HG03039 (cell line): ENCODE data around the gene ZNF324.
"Not testable (repeated sequence)": the region's sequence is repeated elsewhere in the genome, so short reads cannot be mapped to it uniquely, and the experiment has no call there.

Source experiments
- ATAC-seq: cut with Tn5 transposase; IDR thresholded peaks from one replicate; pipeline ENCODE4 v1.9.1; 2021; ENCODE audit warnings: mild to moderate bottlenecking, moderate library complexity; ENCODE audit not compliant: unreplicated experiment

ZNF324 gene

DNA sequence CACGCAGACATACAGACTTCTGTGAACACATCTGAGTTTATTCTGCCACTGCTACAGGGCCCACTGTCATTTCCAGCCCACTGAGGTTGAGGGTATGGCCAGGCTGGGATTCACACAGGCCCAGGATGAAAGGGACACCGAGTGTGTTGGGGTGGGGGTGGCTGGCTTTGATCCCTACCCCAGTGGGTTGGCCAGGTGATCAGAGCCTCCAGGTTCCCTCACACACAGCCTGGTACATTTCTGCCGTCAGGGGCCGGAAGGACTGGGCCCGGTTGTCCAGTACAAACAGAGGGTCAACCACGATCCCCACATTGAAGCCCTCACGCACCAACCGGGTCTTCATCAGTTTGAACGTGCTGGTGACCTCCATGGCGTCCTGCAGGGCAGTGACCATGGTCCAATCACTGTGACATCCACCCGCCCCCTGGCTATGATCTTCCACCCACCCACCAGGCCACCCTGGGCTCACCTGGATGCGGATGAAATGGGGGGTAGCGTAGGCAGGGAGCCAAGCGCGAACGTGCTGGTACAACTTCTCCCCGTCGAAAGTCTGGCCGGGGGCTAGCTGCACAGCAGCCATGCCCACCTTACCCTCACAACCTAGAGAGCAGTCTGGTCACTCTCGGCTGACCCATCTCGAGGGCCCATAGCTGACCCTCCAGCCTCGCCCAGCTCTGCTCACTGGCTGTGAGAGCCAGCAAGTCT lies 31.6 kb downstream of the ZNF324 start:
- ATAC-seq: peak; percentile 6

DNA sequence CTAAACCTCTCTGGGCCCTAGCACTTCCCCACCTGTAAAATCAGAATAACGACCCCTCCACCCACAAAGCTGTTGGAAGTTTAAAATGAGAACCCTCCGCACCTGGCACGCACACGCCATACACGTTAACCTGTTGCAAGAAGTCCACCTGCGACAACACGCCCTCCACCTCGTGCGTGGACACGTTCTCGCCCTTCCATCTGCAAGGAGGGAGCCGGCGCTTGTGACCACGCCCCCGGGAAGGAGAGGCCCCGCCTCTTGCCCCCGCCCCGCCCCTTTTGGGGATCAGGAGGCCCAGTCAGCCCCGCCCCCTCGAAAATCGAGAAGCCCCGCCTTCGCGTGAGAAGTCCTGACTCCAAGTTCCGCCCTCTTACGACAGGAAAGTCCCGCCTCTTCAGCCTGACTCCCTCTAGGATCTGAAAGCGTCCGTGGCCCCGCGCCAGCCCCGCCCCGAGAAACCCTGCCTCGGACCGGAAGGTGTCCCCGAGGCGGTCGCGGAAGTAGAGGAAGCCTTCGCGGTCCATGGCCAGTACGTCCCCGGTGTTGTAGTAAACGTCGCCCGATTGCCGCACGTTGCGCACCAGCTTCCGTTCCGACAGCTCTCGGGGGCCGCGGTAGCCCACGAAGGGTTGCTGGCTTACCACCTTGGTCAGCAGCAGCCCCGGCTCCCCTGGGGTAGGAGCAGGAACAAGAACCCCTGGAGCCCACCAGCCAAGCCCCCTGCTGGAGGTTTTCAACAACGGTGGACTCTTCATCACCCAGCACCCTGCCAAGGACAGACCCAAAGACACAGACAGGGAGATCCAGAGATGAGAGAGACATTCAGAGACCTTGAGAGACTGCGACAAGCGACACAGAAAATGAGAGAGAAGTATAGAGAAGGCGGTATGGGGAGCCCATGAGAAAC lies 32.4 kb downstream of the ZNF324 start:
- peak; percentile 91 for ATAC-seq

DNA sequence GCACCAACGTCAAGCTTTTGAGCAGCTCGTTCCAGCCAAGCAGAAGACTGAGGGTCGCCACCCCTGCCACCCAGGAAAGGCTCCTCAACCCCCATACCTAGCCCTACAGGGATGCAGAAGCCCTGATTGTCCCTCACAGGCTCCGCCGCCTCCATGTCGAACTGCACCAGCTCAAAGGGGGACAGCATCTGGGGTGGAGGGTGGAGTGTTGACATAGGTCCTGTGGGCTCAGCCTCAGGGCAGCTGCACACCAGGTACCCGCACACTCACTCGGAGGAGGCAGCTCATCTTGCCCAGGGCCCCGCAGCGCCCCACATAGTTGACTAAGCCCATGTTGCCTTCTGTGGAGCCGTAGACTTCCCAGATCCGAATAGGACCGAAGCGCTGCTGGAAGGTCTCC lies 33.4 kb downstream of the ZNF324 start:
- ATAC-seq: no peak

DNA sequence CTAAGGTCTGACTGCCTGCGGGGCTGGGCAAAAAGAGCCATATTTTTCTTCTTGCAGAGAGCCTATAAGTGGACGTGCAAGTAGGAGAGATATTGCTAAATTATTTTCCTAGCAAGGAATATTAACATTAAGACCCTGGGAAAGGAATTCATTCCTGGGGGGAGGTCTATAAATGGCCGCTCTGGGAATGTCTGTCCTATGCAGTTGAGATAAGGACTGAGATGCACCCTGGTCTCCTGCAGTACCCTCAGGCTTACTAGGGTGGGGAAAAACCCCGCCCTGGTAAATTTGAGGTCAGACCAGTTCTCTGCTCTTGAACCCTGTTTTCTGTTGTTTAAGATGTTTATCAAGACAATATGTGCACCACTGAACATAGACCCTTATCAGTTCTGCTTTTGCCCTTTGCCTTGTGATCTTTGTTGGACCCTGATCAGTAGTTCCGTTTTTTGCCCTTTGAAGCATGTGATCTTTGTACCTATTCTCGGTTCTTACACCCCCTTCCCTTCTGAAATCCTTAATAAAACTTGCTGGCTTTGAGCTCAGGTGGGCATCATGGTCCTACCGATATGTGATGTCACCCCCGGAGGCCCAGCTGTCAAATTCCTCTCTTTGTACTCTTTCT lies 40.8 kb downstream of the ZNF324 start:
- not testable (repeated sequence) for ATAC-seq

DNA sequence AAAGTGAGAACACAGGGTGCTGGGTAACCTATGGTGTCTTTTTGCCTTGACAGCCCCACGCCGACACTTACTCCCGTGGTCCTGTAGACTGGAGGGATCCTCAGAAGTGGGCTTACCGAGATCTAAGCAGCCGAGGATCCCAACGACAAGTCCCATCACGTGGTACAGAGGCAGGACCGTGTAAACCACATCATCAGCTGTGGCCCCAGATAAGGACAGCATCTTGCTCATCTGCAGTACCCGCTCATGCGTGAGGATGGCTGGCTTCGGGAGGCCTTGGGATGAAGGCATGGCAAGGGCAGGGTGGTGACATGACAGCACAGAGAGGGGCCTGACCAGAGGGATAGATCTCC lies 42.8 kb downstream of the ZNF324 start:
- no peak for ATAC-seq

DNA sequence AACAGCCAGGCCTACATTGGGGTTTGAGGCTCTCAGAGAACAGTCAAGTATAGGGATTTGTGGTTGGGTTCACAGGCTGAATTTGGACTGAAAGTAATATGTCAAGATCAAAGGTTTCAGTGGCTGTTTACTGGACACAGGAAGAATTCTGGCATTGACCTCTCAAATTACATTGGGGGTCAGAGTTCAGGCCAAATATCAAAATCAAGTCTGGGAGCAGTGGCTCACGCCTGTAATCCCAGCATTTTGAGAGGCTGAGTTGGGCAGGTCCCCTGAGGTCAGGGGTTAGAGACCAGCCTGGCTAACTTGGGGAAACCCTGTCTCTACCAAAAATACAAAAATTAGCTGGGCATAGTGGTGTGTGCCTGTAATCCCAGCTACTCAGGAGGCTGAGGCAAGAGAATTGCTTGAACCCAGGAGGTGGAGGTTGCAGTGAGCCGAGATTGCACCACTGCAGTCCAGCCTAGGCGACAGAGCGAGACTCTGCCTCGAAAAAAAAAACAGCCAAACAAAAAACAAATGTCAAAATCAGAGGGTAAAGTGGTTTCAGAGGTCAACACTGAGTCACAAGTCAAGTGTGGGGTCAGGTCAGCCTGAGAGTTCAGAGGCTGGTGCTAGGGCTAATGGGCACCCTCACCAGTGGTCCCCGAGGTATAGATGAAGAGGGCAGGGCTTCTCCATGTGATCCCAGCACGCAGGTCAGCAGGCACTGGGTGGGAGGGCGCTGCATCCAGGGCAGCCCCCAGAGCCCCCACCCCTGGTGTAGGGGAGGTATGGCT lies 43.4 kb downstream of the ZNF324 start:
- no peak for ATAC-seq

DNA sequence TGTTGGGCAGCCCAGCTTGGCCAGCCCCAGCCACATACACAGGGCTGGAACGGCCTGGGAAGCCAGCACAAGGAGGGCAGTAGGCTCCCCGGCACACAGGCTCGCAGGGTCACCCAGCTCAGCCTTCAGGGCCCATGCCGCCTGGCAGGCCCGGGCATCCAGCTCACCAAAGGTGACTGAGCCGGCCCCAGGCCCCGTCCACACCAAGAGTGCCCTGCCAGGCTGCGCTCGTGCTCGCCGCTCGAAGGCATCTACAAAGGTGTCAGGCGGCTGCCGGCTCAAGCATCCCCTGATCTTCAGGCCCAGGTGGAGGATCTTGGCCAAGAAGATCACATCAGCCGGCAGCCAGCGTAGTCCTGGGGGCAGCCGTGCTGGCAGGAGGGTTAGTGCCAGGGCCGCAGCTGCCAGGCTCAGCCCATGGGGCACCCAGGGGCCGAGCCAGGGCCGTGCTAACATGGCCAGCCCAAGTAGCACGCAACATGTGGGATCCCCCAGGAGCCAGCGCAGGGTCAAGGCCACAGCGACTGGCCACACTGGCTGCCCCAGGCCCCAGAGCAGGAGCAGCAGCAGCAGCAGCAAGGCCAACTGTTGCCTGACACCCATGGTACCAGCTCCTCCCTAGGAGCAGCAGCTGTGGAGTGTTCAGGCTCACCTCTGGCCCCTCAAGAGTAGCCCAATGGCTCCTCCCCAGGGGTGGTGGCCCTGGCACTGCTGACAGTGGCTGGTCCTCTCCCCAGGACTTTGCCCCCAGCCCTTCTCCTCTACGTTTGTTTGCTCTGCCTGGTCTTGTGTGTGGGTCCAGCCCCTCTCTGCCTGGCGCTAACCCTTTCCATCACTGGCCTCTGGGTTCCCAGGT lies 44.7 kb downstream of the ZNF324 start, which contains the start of gene SLC27A5:
Gene SLC27A5 (minus strand): TSS at position 640 of the 856 bp plus-strand sequence. CDS start 37 bp downstream, at position 603.
- ATAC-seq: no peak

DNA sequence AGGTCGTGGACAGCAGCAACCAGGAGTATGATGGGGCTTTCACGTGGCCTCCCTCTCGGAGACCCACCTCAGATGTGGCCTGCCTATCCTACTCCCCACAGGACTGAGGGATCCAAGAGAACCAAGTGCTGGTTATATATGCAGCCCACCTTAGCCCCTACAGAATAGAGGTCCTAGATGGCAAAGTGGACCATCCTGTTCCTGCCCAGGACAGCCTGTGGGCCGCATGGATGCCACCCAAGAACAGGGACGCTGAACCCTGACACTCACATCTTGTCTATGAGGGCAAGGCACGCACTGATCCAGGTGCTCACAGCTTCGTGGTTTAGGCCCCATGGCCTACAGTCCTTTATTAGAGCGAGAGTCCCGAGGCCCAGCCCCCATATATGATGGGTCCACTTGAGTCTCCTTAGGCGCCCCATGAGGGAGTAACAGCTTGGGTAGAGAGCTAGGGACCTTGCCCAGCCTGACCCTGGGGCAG lies 46.4 kb downstream of the ZNF324 start:
- ATAC-seq: no peak

DNA sequence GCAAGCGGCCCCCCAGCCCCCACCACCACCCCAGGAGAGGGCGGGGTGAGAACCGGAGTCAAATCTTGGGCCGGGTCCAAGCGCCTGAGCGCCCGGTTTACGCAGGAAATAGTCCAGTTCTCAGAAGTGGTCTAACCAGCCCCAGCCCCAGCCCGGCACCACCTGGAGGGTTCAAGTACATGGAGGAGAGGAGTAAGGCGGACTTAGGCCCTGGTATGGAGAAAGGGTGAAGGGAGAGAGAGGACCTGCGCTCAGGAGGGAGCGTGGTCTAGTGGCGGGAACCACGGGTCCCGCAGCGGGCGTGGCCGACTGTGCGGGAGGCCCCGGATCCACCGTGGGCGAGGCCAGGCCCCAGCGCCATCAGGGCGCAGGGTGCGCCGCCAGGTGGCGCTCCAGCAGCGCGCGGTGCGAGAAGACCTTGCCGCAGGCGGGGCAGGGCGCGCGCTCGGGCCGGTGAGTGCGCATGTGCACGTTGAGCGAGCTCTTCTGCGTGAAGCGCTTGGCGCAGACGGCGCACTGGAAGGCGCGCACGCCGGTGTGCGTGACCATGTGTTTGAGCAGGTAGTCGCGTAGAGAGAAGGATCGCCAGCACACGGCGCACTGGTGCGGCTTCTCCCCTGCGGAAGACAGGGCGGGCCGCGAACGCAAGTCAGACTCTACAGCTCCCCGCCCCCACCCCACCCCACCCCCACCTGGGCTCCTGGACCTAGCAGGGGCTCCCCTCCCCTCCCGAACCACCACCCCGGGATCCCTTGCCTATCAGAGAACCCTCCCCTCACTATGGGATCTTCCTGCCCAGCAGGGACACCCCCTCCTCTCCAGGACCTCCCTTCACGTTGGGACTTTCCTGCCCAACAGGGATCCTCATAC lies 47.0 kb downstream of the ZNF324 start:
- ATAC-seq: peak; percentile 63

DNA sequence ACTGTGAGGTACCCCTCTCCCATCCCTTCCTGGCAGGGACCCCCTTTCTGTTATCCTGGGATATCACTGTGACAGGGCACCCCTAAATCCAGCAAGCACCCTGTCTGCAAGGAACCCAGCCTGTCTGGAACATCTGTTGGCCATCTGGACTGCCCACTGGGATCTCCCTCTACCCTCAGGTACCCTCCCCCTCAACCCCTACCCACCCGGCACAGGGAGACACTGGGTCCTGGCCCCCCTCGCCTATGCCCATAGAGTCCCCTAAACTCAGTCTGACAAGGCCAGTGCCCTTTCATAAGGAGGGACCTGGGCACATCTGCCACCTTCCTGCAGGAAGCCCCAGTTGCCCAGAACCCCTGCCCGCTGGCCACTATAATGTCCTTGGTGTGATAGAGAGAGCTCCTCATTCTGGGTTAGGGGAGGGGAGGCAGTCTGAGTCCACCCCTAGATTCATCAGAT lies 47.7 kb downstream of the ZNF324 start:
- no peak for ATAC-seq

DNA sequence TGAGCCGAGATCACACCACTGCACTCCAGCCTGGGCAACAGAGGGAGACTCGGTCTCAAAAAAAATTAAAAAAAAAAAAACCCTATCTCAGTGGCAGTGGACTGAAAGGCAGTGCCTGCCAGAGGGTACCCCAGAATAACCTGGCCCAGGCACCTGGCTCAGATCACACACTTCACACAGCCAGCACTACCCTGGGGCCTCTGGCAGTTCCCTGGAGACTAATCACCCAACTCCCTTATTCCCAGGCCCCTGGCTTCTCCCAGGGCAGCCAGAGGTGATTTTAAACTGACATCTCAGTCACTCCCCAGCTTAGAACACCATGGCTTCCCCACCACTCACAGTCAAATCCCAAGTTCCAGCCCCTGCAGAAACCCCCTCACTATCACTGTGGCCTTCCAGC lies 48.4 kb downstream of the ZNF324 start:
- no peak for ATAC-seq

DNA sequence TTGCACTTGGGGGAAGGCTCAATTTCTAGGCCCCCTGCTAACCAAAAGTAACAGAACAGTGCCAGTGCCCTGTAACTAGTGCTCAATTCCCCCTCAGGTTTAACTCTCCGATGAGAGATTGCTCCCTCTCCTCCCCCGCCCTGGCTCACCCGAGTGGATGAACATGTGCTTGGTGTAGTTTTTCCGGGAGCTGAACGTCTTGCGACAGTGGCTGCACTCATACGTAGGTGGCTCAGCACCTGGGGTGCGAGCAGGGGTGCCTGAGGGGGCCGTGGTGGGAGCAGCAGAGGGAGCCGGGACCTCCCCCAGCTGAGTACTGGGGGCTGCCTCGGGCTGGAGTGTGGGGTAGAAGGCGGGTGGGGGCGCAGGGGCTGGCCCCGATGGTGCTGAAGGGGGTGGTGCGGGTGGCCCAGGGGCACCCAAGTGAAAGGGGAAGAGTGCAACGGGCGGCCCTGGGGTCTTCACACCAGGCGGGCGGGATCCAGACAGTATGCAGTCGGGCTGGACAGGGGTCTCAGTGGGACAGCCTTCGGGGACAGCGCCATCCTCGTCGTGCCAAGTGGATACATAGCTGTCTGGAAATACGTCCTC lies 49.5 kb downstream of the ZNF324 start:
- ATAC-seq: no peak

DNA sequence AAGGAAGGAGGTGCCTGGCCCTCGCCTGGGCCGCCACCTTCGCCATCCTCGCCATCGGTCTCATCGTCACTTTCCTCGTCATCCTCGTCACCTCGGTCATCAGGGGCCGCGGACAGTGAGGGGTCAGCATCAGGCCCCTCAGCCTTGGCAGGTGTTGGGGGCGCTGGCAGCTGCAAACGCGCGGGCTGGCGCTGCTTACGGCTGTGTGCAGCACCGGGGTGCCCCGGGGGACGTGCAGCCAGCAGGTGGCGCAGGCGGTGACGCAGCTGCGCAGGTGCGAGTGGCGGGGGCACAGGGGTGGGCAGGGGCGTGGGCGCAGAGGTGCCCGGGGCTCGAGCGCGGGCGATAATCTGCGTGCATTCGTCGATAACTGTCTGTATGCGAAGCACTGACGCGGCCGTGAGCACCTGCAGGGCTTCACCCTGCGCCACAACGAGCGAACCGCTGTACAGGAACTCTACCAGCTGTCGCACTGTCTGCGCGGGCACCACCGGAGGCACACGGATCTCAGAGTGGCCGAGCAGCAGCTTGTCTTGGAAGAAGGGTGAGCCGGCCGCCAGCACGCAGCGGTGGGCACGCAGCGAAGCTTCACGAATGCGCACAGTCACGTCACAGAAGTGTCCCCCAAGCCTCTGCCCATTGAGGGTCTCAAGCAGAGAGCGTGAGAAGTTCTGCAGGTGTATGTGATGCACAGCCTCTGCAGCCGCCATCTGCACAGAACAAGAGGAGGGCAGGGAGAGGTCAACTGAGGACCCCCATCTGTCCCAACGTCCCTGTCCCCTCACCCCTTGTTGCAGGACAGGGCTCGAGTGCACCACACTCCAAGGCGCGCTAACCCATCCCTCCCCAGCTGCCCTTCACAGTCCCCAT lies 50.3 kb downstream of the ZNF324 start:
- no peak for ATAC-seq

DNA sequence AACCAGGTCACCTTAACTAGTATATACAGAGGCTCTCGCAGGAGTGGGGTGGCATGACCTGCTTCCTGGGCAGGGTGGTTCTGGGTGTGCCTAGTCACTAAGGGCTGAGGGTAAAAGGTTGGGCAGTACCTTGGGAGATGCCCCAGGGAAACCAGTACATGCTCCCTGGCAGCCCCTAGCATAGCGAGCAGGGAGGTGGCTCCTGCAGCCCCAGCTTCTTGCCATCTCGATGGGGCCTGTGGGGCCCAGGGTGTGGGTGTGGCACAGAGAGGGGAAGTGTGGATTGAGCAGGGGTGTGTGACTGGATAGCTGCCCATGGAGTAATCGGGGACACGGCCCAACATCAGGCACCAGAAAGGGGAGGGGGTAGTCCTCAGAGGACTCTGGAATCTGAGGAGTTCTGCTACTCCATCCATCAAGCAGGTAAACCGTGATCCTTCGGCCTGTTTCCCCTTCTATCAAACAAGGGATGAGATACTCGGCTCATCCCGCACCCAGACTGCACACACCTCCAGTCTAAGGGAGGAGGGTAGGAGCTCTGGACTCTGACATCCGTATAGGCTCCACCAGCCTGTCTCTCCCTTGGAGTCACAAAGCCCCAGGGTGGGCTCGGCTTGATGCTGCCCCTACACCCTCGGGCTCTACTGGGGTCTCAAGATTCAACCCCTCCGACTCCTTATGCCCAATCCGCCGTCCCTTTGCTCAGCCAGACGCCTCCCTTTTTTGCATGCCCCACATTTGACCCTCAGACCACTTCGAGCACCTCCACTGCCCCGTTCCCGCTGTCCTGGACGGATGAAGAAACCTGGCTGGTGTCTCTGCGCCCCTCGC lies 51.6 kb downstream of the ZNF324 start:
- ATAC-seq: no peak

DNA sequence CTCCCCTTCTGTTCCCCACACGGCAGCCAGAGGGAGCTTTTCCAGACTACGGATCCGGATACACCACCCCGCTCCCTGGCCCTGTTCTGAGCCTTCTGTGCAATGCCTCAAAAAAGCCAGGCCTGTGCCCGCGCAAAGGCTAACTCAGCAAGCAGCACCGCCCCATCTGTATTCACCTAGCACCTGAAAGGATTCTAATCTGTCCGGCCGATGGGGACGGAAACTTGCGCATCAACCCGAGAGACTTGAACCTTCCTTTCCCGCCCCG lies 52.1 kb downstream of the ZNF324 start:
- no peak for ATAC-seq

DNA sequence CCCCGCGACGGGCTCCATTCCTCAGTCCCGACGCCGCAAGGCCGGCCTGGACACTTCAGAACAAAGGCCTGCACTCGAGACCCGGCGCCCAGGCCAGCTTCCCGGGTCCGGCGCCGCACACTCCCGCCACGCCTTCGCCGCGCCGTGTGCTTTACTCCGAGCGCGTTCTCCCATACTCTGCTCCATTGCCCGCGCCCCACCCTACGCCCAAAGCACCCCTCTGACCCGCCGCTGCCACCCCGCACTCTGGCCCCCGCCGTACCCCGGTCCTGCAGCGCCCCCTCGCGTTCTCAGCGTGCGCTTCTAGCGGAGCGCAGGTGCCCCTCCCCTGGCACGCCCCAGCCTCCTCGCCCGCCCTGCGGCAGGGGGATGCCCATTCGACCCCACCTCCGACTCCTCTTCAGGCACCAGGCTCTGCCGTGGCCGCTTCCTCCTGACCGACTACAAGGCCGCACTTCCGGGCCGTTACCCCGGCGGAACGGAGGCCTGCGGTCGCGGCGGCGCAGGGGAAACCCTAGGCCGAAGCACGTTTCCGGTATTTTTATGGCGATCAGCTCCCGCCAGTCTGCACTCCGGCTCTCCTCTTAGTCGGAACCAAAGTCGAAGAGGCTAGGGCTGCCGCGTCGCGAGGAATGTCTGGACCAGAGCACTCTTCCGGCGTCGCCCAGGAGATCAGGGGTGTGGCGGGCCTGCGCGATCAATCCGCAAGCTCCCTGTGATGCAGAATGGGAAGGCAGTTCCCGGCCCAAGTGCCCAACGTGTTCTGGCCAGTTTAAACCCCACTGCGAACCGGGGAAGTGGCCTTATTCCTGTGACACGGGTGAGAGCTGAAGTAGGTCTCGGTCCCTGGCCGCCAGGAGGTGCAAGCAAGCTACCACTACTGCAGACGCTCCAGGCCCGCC lies 52.7 kb downstream of the ZNF324 start, which contains the start of gene ZBTB45:
Gene ZBTB45 (minus strand): TSS at position 456 of the 902 bp plus-strand sequence. CDS start 2,137 bp downstream, outside the sequence.
- peak; percentile 66 for ATAC-seq
